ENCODE data around the gene KRT13. TPM values are rescaled to one million over a fixed set of nuclear protein-coding genes. Genes with fewer than 3 reads are reported as not detected.
A peak's percentile ranks its signal among the peaks of the same experiment; 100 is the strongest.

The KRT13 gene
- total RNA-seq, 1 experiment from 2014 or later, result 606 TPM

- ChIA-PET POLR2A (ENCODE audit: unreplicated experiment) (interaction anchor here (0.6 to 4.3 kb wide), 18 partner anchors 15 to 993 kb away, joined by 3 to 75 read pairs (median 6); partner anchors contain the start of genes KRT15 and KRT19), CTCF (interaction anchor here (1.4 to 1.6 kb wide), 2 partner anchors 16 to 43 kb away, joined by 3 to 18 read pairs; no protein-coding TSS in a partner anchor)
- Histone ChIP-seq H3K27me3 (ENCODE audit: insufficient read depth, low read depth) (no peaks in the 10 kb centered on the region), H3K4me2 (peak overlapping the region; percentile 73), H3K79me2 (ENCODE audit: low read depth) (peaks cover 39% of the 10 kb centered on the region), H3K9me3 (ENCODE audit: insufficient read depth, low read depth) (no peaks in the 10 kb centered on the region), H3K27ac (peak overlapping the region; percentile 94), H3K4me3 (peak overlapping the region; percentile 58; the same call in 1 of the 2 replicates), H3K36me3 (ENCODE audit: low read depth) (no peaks in the 10 kb centered on the region), H2AFZ (no peak overlapping the region), H4K20me1 (ENCODE audit: insufficient read depth) (no peaks in the 10 kb centered on the region), H3K4me1 (replicated peaks; ENCODE audit: insufficient read depth) (peaks cover 84% of the 10 kb centered on the region), H3K9me2 (ENCODE audit: insufficient read depth) (no peaks in the 10 kb centered on the region), H3F3A (ENCODE audit: insufficient read depth, low read depth) (peaks cover 48% of the 10 kb centered on the region)
- peak in 1 of 2 experiments; percentile 59 for DNase-seq
- BruUV-seq (replicated peaks), result TSS peak; percentile 84
- intact Hi-C loops (cut with micrococcal nuclease; ENCODE audit: unreplicated experiment), result loop anchor here (1.0 to 2.0 kb wide), 2 partner anchors 42 to 149 kb away; no protein-coding TSS in a partner anchor
- TF ChIP-seq EZH2 (IDR thresholded peaks at IDR 0.05; ENCODE audit: low read depth) (no peak), CTCF (conservative IDR thresholded peaks at IDR 0.05) (no peak)
These were observed 676 bp upstream of the KRT13 start for GRCh38 chr17:41505809-41506767.

GRCh38 chr17:41504246-41504977, 1.0 kb downstream of the KRT13 start:
- Histone ChIP-seq H4K20me1 (ENCODE audit: insufficient read depth) (no peaks in the 10 kb centered on the region), H3K4me3 (peak overlapping the region; percentile 58), H3K79me2 (ENCODE audit: low read depth) (peaks cover 39% of the 10 kb centered on the region), H3K4me2 (peak overlapping the region; percentile 73), H3K27ac (peak overlapping the region; percentile 94), H3K27me3 (ENCODE audit: insufficient read depth, low read depth) (no peaks in the 10 kb centered on the region), H3F3A (ENCODE audit: insufficient read depth, low read depth) (peaks cover 64% of the 10 kb centered on the region), H3K9me2 (ENCODE audit: insufficient read depth) (no peaks in the 10 kb centered on the region), H2AFZ (no peak overlapping the region), H3K9me3 (ENCODE audit: insufficient read depth, low read depth) (no peaks in the 10 kb centered on the region), H3K4me1 (replicated peaks; ENCODE audit: insufficient read depth) (peaks cover 84% of the 10 kb centered on the region), H3K36me3 (ENCODE audit: low read depth) (no peaks in the 10 kb centered on the region)
- ChIA-PET CTCF (interaction anchor here (0.8 to 1.3 kb wide), 2 partner anchors 34 to 182 kb away, joined by 3 read pairs; no protein-coding TSS in a partner anchor), POLR2A (ENCODE audit: unreplicated experiment) (interaction anchor here (0.7 to 4.3 kb wide), 4 partner anchors 17 to 484 kb away, joined by 3 to 75 read pairs (median 14); partner anchors contain the start of genes KRT15 and KRT19)
- intact Hi-C loops (cut with micrococcal nuclease; ENCODE audit: unreplicated experiment), result loop anchor here (2.0 kb wide), 1 partner anchor 150 kb away; no protein-coding TSS in a partner anchor
- BruUV-seq (replicated peaks), result no TSS peak
- DNase-seq, result no peak
- TF ChIP-seq EZH2 (IDR thresholded peaks at IDR 0.05; ENCODE audit: low read depth), result no peak
- TF ChIP-seq CTCF (conservative IDR thresholded peaks at IDR 0.05), result no peak

- peak overlapping the region; percentile 73 for H3K4me2 ChIP-seq
- ChIA-PET CTCF (interaction anchor here (1.2 to 1.3 kb wide), 2 partner anchors 46 to 181 kb away, joined by 3 read pairs; no protein-coding TSS in a partner anchor), POLR2A (ENCODE audit: unreplicated experiment) (interaction anchor here (0.7 to 1.2 kb wide), 2 partner anchors 19 to 162 kb away, joined by 3 to 8 read pairs; no protein-coding TSS in a partner anchor)
- intact Hi-C loops (cut with micrococcal nuclease; ENCODE audit: unreplicated experiment), result no loop called here
- H3K9me2 ChIP-seq (ENCODE audit: insufficient read depth), result no peaks in the 10 kb centered on the region
- H3K9me3 ChIP-seq (ENCODE audit: insufficient read depth, low read depth), result no peaks in the 10 kb centered on the region
- TF ChIP-seq CTCF (conservative IDR thresholded peaks at IDR 0.05), result no peak
- TF ChIP-seq EZH2 (IDR thresholded peaks at IDR 0.05; ENCODE audit: low read depth), result no peak
- H3K79me2 ChIP-seq (ENCODE audit: low read depth), result peaks cover 39% of the 10 kb centered on the region
- no peaks in the 10 kb centered on the region for H4K20me1 ChIP-seq (ENCODE audit: insufficient read depth)
- H3K4me3 ChIP-seq, result peak overlapping the region; percentile 58; the same call in 1 of the 2 replicates
- peaks cover 87% of the 10 kb centered on the region for H3K4me1 ChIP-seq (replicated peaks; ENCODE audit: insufficient read depth)
- H3K36me3 ChIP-seq (ENCODE audit: low read depth), result no peaks in the 10 kb centered on the region
- H2AFZ ChIP-seq, result no peak overlapping the region
- no peaks in the 10 kb centered on the region for H3K27me3 ChIP-seq (ENCODE audit: insufficient read depth, low read depth)
- no peak overlapping the region for H3K27ac ChIP-seq
- H3F3A ChIP-seq (ENCODE audit: insufficient read depth, low read depth), result peaks cover 65% of the 10 kb centered on the region
- no peak for DNase-seq
- no TSS peak for BruUV-seq (replicated peaks)
These were observed 2.2 kb downstream of the KRT13 start for GRCh38 chr17:41503202-41503601.
